GM19023 (cell line): Measurements from ENCODE around the gene ALX3.

ENCODE experiments used
- ATAC-seq: cut with Tn5 transposase; IDR thresholded peaks from one replicate; pipeline ENCODE4 v1.9.1; 2021; ENCODE audit warnings: mild to moderate bottlenecking, moderate library complexity; ENCODE audit not compliant: unreplicated experiment

ALX3 gene

GRCh38 chr1:110070671-110071242 is at the start of gene ALX3:
Gene ALX3 (minus strand): TSS chr1:110070672. CDS start chr1:110070612, 60 bp downstream.
- ATAC-seq, result no peak

- no peak for ATAC-seq
Measured at GRCh38 chr1:110119843-110120242, 49.4 kb upstream of the ALX3 start.

GRCh38 chr1:110118636-110119396 is 48.3 kb upstream of the ALX3 start:
- no peak for ATAC-seq

- no peak for ATAC-seq
Measured at GRCh38 chr1:110114784-110115183, 44.3 kb upstream of the ALX3 start.

GRCh38 chr1:110114173-110114572 is 43.7 kb upstream of the ALX3 start:
- ATAC-seq, result no peak

- no peak for ATAC-seq
Measured at GRCh38 chr1:110113551-110113950, 43.1 kb upstream of the ALX3 start.

GRCh38 chr1:110112656-110113055 is 42.2 kb upstream of the ALX3 start:
- no peak for ATAC-seq

- ATAC-seq, result no peak
Measured at GRCh38 chr1:110112143-110112542, 41.7 kb upstream of the ALX3 start, which contains the start of gene UBL4B. Gene UBL4B (plus strand): TSS chr1:110112443. CDS start chr1:110112535, 92 bp downstream.

GRCh38 chr1:110111081-110111480 is 40.6 kb upstream of the ALX3 start:
- no peak for ATAC-seq

GRCh38 chr1:110107867-110108469 is 37.5 kb upstream of the ALX3 start:
- no peak for ATAC-seq

GRCh38 chr1:110106013-110106941 is 35.8 kb upstream of the ALX3 start:
- ATAC-seq, result peak; percentile 64

GRCh38 chr1:110102081-110102480 is 31.6 kb upstream of the ALX3 start:
- no peak for ATAC-seq

- ATAC-seq, result no peak
Measured at GRCh38 chr1:110100335-110100734, 29.9 kb upstream of the ALX3 start.

- no peak for ATAC-seq
Measured at GRCh38 chr1:110098222-110099026, 28.0 kb upstream of the ALX3 start.

GRCh38 chr1:110097507-110098221 is 27.2 kb upstream of the ALX3 start:
- no peak for ATAC-seq

GRCh38 chr1:110094931-110095654 is 24.6 kb upstream of the ALX3 start:
- no peak for ATAC-seq

- ATAC-seq, result no peak
Measured at GRCh38 chr1:110092991-110093390, 22.5 kb upstream of the ALX3 start.

- no peak for ATAC-seq
Measured at GRCh38 chr1:110091791-110092190, 21.3 kb upstream of the ALX3 start.

- no peak for ATAC-seq
Measured at GRCh38 chr1:110091381-110091780, 20.9 kb upstream of the ALX3 start.
